Stimulated activated memory B cell treated with anti-CD40 and anti-IgM and Interleukin-4, amounts not matched to agents 10 μg/mL and 1 μg/mL and 100 μg/mL, for 72 hours (primary cell): ENCODE measurements around the gene HAPLN1.

Source experiments
- ATAC-seq: fragments of 150-1000 bp; cut with Tn5 transposase; 2 replicates; pipeline ENCODE4 v1.10.0; 2021
- H3K27ac Mint-ChIP-seq: one replicate; pipeline ENCODE4 v1.8.0; 2022; ENCODE audit warnings: mild to moderate bottlenecking, mixed read lengths
- H3K27me3 Mint-ChIP-seq: one replicate; pipeline ENCODE4 v1.8.0; 2022; ENCODE audit warnings: mixed read lengths
- H3K36me3 Mint-ChIP-seq: one replicate; pipeline ENCODE4 v1.8.0; 2022; ENCODE audit warnings: mixed read lengths
- H3K4me1 Mint-ChIP-seq: one replicate; pipeline ENCODE4 v1.8.0; 2022; ENCODE audit warnings: mixed read lengths
- H3K4me3 Mint-ChIP-seq: one replicate; pipeline ENCODE4 v1.8.0; 2022; ENCODE audit warnings: mild to moderate bottlenecking, moderate library complexity, mixed read lengths
- H3K9me3 Mint-ChIP-seq: one replicate; pipeline ENCODE4 v1.8.0; 2022; ENCODE audit warnings: mixed read lengths

Gene HAPLN1

DNA sequence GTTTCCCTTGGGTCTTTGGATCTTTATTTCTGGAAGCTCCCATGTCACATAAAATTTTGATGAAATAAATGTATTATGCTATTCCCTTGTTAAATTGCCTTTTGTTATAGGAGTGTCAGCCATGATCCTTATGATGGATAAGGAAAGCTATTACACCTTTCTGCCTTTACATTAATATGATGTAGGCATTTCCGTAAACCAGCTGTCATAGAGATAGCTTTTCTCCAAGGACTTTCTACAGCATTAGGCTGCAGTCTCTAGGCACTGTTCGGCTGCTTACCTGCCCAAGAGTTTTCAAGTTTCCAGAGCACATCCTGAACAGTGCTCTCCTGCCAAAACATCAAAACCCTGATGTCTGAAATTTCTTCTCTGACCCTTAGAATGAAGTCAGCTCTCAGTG lies 87.4 kb downstream of the HAPLN1 start:
- Mint-ChIP-seq H3K27ac (no peak overlapping the region), H3K4me1 (no peaks in the 10 kb centered on the region), H3K4me3 (no peak overlapping the region), H3K27me3 (no peaks in the 10 kb centered on the region), H3K36me3 (no peaks in the 10 kb centered on the region), H3K9me3 (no peaks in the 10 kb centered on the region)
- ATAC-seq = no peak

DNA sequence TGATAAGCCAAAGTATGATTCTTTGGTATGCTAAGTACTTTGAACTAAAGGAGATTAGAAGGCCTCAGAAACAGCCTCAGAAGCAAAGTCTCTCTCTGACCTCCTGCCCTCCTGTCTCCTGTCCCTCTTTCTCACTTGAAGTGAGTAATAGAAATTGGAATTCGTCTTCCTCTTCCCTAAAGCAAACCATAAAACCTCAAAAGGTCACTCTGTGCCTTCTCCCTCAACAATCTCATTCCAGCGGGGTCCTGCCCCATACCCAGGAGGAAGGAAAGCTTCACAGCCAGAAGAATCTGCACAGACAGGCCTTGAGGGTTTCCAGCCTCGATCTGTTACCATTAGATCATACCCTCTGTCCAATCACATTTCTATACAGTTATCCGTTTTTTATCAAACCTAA lies 87.8 kb downstream of the HAPLN1 start:
- H3K9me3 Mint-ChIP-seq = no peaks in the 10 kb centered on the region
- no peaks in the 10 kb centered on the region for H3K36me3 Mint-ChIP-seq
- H3K4me1 Mint-ChIP-seq = no peaks in the 10 kb centered on the region
- no peak overlapping the region for H3K27ac Mint-ChIP-seq
- no peaks in the 10 kb centered on the region for H3K27me3 Mint-ChIP-seq
- ATAC-seq = no peak
- H3K4me3 Mint-ChIP-seq = no peak overlapping the region

DNA sequence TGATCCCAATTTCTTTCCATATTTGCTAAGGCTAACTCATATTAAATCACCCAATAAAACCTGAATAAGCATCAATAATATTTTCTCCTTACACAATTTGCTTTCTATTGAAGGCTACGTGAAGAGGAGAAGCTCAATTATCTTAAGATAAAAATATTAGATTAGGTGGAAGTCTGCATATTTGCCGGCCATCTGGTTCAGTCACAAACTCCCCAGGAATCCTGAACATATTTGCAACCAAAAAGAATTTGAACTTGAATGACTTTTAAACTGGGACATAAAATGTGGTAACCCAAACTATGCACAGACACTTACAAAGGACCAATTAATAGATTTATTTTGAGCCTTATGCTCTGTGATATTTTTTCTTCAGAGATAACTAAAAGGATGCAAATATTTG lies 92.3 kb downstream of the HAPLN1 start:
- no peaks in the 10 kb centered on the region for H3K27me3 Mint-ChIP-seq
- no peaks in the 10 kb centered on the region for H3K9me3 Mint-ChIP-seq
- H3K27ac Mint-ChIP-seq = no peak overlapping the region
- ATAC-seq = no peak
- H3K4me1 Mint-ChIP-seq = no peaks in the 10 kb centered on the region
- no peaks in the 10 kb centered on the region for H3K36me3 Mint-ChIP-seq
- H3K4me3 Mint-ChIP-seq = no peak overlapping the region

DNA sequence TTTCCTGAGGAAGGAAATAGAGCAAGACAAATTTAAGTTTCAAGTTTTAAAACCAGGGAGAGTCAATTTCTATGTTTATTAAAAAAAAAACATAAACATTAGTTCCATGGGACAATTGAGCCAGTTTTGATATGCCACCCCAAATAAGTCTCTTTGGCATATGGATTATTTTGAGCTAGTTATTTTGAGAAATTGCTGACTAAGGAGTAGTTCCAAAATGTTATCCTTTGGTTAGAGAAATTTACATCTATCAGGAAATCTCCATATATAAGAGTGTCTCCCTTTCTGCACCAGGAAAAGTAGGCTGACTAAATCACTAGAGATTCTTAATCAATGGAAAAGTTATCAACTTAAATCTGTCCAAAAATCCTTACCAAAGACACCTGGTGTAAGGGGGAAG lies 105.8 kb downstream of the HAPLN1 start:
- ATAC-seq = no peak
- Mint-ChIP-seq H3K4me1 (no peaks in the 10 kb centered on the region), H3K9me3 (peaks cover 8% of the 10 kb centered on the region), H3K27ac (no peak overlapping the region), H3K4me3 (no peak overlapping the region), H3K36me3 (no peaks in the 10 kb centered on the region), H3K27me3 (no peaks in the 10 kb centered on the region)

DNA sequence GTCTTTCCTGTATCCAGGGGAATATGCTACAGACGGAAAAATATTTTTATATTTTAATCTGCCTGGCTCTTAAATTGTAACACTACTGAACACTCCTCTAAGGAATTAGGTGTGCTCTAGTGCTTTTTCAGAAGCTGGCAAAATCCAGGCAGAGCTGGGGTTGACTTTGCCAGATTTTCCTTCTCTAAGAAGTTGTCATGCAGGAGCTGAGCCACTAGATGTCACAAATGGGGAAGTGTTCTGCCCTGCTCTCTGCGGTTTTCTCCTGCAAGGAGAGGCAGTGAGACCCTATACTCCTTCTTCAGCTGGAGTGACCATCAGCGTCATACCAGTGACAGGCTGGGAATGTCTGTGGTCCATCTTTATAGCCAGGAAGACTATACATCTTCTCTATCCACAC lies 112.5 kb downstream of the HAPLN1 start:
- Mint-ChIP-seq H3K27me3 (no peaks in the 10 kb centered on the region), H3K27ac (no peak overlapping the region), H3K4me1 (no peaks in the 10 kb centered on the region), H3K36me3 (no peaks in the 10 kb centered on the region), H3K9me3 (no peaks in the 10 kb centered on the region), H3K4me3 (no peak overlapping the region)
- ATAC-seq = no peak

DNA sequence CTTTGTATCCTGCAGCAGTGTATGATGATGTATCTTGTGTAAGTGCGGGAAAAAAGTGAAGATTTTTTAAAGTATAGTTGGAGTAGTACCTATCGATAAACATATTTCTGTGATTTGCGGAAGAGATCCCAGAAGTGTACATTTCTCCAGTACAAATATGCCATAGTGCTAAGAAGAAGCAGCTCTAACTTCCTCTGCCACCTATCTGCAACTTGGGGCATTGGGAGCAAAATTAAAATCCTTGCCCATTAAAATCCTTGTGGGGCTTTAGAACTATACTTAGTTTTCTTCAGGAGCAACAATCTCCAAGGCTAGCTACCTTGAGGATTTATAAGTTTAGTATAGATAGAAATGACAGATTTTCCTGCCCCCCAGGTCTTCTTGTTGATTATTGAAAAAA lies 125.4 kb downstream of the HAPLN1 start:
- H3K36me3 Mint-ChIP-seq = no peaks in the 10 kb centered on the region
- ATAC-seq = no peak
- no peaks in the 10 kb centered on the region for H3K4me1 Mint-ChIP-seq
- no peaks in the 10 kb centered on the region for H3K9me3 Mint-ChIP-seq
- H3K4me3 Mint-ChIP-seq = no peak overlapping the region
- H3K27ac Mint-ChIP-seq = no peak overlapping the region
- H3K27me3 Mint-ChIP-seq = no peaks in the 10 kb centered on the region

DNA sequence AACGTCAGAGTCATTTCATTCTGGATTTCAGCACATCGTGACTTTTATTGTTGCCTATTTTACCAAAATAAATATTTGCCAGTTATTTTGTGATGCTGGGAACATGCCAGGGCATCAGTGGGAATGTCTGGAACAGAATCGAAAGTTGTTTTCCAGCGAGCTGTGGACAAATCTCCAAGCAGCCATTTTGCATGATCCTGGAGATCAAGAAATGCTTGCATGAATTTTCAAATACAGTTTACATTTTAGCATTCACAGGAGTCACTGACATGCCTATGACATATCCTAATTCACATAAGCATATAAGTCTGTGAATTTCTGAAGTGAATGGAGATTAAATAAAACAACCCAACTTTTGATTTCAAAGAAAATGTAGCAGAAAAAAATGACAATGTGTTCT lies 129.7 kb downstream of the HAPLN1 start:
- ATAC-seq = no peak
- no peaks in the 10 kb centered on the region for H3K4me1 Mint-ChIP-seq
- H3K9me3 Mint-ChIP-seq = no peaks in the 10 kb centered on the region
- no peak overlapping the region for H3K4me3 Mint-ChIP-seq
- no peak overlapping the region for H3K27ac Mint-ChIP-seq
- no peaks in the 10 kb centered on the region for H3K36me3 Mint-ChIP-seq
- H3K27me3 Mint-ChIP-seq = peaks cover 9% of the 10 kb centered on the region

DNA sequence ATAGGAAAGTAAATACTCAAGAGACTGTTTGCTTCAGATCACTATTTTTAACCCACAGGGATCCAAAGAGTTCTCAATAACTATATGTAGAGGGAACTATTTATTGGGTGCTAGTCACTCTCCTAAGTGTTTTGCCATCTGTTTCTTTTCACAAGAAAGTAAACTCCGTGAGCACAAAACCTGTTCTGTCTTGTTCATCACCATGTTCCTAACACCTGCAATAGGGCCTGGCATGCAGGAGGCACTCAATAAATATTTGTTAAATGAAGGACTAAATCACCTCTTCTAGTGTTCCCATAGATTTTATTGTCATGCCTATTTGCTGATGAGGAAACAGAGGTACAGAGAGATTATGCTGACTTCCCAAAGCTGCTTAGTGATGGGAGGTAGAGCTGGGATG lies 130.9 kb downstream of the HAPLN1 start:
- H3K27me3 Mint-ChIP-seq = peaks cover 9% of the 10 kb centered on the region
- ATAC-seq = no peak
- H3K9me3 Mint-ChIP-seq = no peaks in the 10 kb centered on the region
- no peak overlapping the region for H3K27ac Mint-ChIP-seq
- no peaks in the 10 kb centered on the region for H3K4me1 Mint-ChIP-seq
- no peaks in the 10 kb centered on the region for H3K36me3 Mint-ChIP-seq
- no peak overlapping the region for H3K4me3 Mint-ChIP-seq
